Activated CD4-positive, alpha-beta memory T cell treated with anti-CD3 and anti-CD28 coated beads for 36 hours (primary cell): ENCODE results near the gene PAQR5. TPM values are rescaled to one million over a fixed set of nuclear protein-coding genes. Genes with fewer than 3 reads are reported as not detected.

Experiments
- CTCF ChIA-PET: fragments of 350-600 bp; sonication (Branson Sonifier 250); formaldehyde crosslinking; loops from one replicate; lab custom pipeline; 2021; ENCODE audit warnings: antibody characterized with exemption, inconsistent platforms; lab: Charles Lee
- POLR2A ChIA-PET: fragments of 350-600 bp; sonication (Branson Sonifier 250); formaldehyde crosslinking; loops from one replicate; lab custom pipeline; 2021; ENCODE audit warnings: antibody characterized with exemption; lab: Charles Lee
- DNase-seq: peaks from one replicate; pipeline ENCODE4 v3.0.0-alpha.2; 2020
- H3K27ac Mint-ChIP-seq: one replicate; pipeline ENCODE4 v1.8.0; 2021; ENCODE audit warnings: mixed read lengths
- H3K27me3 Mint-ChIP-seq: one replicate; pipeline ENCODE4 v1.8.0; 2021; ENCODE audit warnings: mixed read lengths
- H3K36me3 Mint-ChIP-seq: one replicate; pipeline ENCODE4 v1.8.0; 2021; ENCODE audit warnings: mixed read lengths
- H3K4me1 Mint-ChIP-seq: one replicate; pipeline ENCODE4 v1.8.0; 2021; ENCODE audit warnings: low read depth, mixed read lengths
- H3K4me3 Mint-ChIP-seq: one replicate; pipeline ENCODE4 v1.8.0; 2021; ENCODE audit warnings: mild to moderate bottlenecking, mixed read lengths
- H3K9me3 Mint-ChIP-seq: one replicate; pipeline ENCODE4 v1.8.0; 2021; ENCODE audit warnings: mixed read lengths
- intact Hi-C: fragments of 100-400 bp; cut with micrococcal nuclease; formaldehyde crosslinking; loops from one replicate; pipeline ENCODE4 v1.15.1; 2023
- total RNA-seq, 2 experiments: library from RNA; stranded (reverse); gene quantifications; one replicate each; pipeline ENCODE4 v1.2.3, GENCODE V29; 2021

The PAQR5 gene
- total RNA-seq, 2 experiments from 2014 or later, result 0.10 to 0.15 TPM

GRCh38 chr15:69391046-69391757 is 92.5 kb downstream of the PAQR5 start:
- DNase-seq, result no peak

GRCh38 chr15:69392352-69392751 is 93.6 kb downstream of the PAQR5 start:
- no peak for DNase-seq
- Mint-ChIP-seq H3K27me3 (peaks cover 2% of the 10 kb centered on the region), H3K27ac (no peak overlapping the region), H3K4me3 (no peak overlapping the region), H3K36me3 (no peaks in the 10 kb centered on the region), H3K4me1 (peaks cover 3% of the 10 kb centered on the region), H3K9me3 (no peaks in the 10 kb centered on the region)
- ChIA-PET CTCF (interaction anchor here (1.1 to 4.4 kb wide), 3 partner anchors 231 to 361 kb away, joined by 3 to 59 read pairs (median 3); no protein-coding TSS in a partner anchor), POLR2A (no interaction called here)
- intact Hi-C loops, result no loop called here

More at GRCh38 chr15:69391046-69391757, 92.5 kb downstream of the PAQR5 start:
- intact Hi-C loops, result no loop called here
- ChIA-PET POLR2A (no interaction called here), CTCF (interaction anchor here (4.4 kb wide), 1 partner anchor 333 kb away, joined by 59 read pairs; no protein-coding TSS in a partner anchor)
- Mint-ChIP-seq H3K27me3 (peaks cover 2% of the 10 kb centered on the region), H3K4me1 (peaks cover 3% of the 10 kb centered on the region), H3K36me3 (no peaks in the 10 kb centered on the region), H3K27ac (no peak overlapping the region), H3K9me3 (no peaks in the 10 kb centered on the region), H3K4me3 (no peak overlapping the region)

GRCh38 chr15:69393831-69394491 is 95.2 kb downstream of the PAQR5 start:
- no peak for DNase-seq
- POLR2A ChIA-PET, result no interaction called here

GRCh38 chr15:69394556-69395282 is 96.0 kb downstream of the PAQR5 start:
- Mint-ChIP-seq H3K4me3 (no peak overlapping the region), H3K27me3 (peaks cover 2% of the 10 kb centered on the region), H3K4me1 (peaks cover 7% of the 10 kb centered on the region), H3K36me3 (no peaks in the 10 kb centered on the region), H3K27ac (no peak overlapping the region), H3K9me3 (no peaks in the 10 kb centered on the region)
- POLR2A ChIA-PET, result interaction anchor here (0.8 kb wide), 1 partner anchor 58 kb away, joined by 3 read pairs; the partner anchor contains the start of gene RPLP1
- CTCF ChIA-PET, result interaction anchor here (0.6 to 4.4 kb wide), 30 partner anchors 9 to 1062 kb away, joined by 3 to 59 read pairs (median 4); partner anchors contain the start of genes GLCE and KIF23
- intact Hi-C loops, result loop anchor here (1.0 kb wide), 1 partner anchor 335 kb away; no protein-coding TSS in a partner anchor
- peak; percentile 88 for DNase-seq

More at GRCh38 chr15:69393831-69394491, 95.2 kb downstream of the PAQR5 start:
- peaks cover 7% of the 10 kb centered on the region for H3K4me1 Mint-ChIP-seq
- CTCF ChIA-PET, result interaction anchor here (0.9 to 4.4 kb wide), 18 partner anchors 9 to 341 kb away, joined by 3 to 59 read pairs (median 6); partner anchors contain the start of gene GLCE
- H3K36me3 Mint-ChIP-seq, result no peaks in the 10 kb centered on the region
- H3K9me3 Mint-ChIP-seq, result no peaks in the 10 kb centered on the region
- no peak overlapping the region for H3K27ac Mint-ChIP-seq
- no peak overlapping the region for H3K4me3 Mint-ChIP-seq
- intact Hi-C loops, result loop anchor here (1.0 kb wide), 1 partner anchor 335 kb away; no protein-coding TSS in a partner anchor
- H3K27me3 Mint-ChIP-seq, result peaks cover 2% of the 10 kb centered on the region

DNA sequence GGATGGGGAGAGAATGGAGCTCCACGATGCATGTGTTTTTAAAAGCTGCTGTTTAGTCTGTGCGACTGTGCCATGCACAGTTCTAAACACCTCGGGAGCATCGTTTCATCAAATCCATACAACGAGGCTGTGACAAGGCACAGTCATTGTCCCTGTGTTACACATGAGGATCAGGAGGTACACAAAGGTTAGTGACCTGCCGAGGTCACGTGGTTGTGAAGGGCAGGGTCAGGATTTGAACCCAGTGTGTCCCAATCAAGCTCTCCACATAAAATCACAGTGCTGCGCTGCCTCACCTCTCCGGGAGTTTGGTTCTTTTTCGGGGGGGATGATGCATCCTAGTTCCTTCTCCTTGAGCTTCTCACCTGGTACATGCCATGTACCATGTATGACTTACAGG is 96.7 kb downstream of the PAQR5 start:
- no peak overlapping the region for H3K4me3 Mint-ChIP-seq
- H3K27me3 Mint-ChIP-seq, result peaks cover 2% of the 10 kb centered on the region
- H3K36me3 Mint-ChIP-seq, result no peaks in the 10 kb centered on the region
- ChIA-PET CTCF (interaction anchor here (1.0 to 4.4 kb wide), 16 partner anchors 11 to 1061 kb away, joined by 3 to 59 read pairs (median 4); partner anchors contain the start of genes GLCE and KIF23), POLR2A (no interaction called here)
- DNase-seq, result no peak
- peaks cover 7% of the 10 kb centered on the region for H3K4me1 Mint-ChIP-seq
- H3K9me3 Mint-ChIP-seq, result no peaks in the 10 kb centered on the region
- intact Hi-C loops, result no loop called here
- H3K27ac Mint-ChIP-seq, result no peak overlapping the region

DNA sequence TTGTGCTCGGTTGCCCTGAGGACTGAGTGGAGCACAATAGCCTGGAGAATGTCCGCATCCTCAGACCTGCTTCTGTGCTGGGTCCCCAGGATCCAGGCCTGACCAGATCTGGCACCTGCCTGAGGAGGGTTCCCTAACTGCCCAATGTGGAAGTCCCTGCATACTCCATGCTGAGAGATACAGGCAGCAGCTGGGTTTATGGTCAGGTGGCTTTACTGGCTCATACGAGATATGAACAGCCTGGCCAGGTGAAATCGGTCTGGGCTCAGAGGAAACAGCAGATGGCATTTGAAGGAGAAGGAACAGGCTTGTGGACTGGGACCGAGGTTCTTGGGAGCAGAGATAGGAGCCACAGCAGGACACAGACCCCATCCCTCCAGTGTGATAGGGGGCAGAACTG is 97.3 kb downstream of the PAQR5 start:
- ChIA-PET CTCF (interaction anchor here (1.4 to 2.2 kb wide), 4 partner anchors 11 to 131 kb away, joined by 3 to 14 read pairs (median 4); no protein-coding TSS in a partner anchor), POLR2A (no interaction called here)
- Mint-ChIP-seq H3K9me3 (no peaks in the 10 kb centered on the region), H3K27ac (no peak overlapping the region), H3K4me3 (no peak overlapping the region), H3K36me3 (no peaks in the 10 kb centered on the region), H3K27me3 (peaks cover 2% of the 10 kb centered on the region), H3K4me1 (peaks cover 9% of the 10 kb centered on the region)
- intact Hi-C loops, result no loop called here
- no peak for DNase-seq

DNA sequence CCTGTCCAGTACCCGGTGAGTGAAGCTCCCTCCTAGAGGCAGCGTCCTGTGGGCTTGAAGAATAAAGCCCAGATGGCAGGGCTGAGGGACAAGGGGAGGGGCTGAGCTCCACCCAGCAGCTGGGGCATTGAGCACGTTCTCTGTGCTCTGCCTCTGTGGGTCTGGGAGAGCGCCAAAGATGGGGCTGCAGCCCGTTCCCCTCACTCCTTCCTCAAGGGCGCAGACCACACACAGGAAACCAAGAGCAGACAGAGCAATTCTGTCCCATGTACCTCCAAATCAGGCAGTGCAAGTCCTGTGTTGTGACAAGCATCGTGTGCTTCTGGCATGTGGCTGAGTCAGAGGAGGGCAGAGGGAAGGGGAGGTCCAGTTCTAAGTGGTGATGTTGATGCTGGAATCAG is 99.8 kb downstream of the PAQR5 start:
- Mint-ChIP-seq H3K9me3 (no peaks in the 10 kb centered on the region), H3K4me3 (no peak overlapping the region), H3K36me3 (no peaks in the 10 kb centered on the region), H3K27me3 (peaks cover 2% of the 10 kb centered on the region), H3K4me1 (peaks cover 12% of the 10 kb centered on the region), H3K27ac (no peak overlapping the region)
- CTCF ChIA-PET, result no interaction called here
- intact Hi-C loops, result no loop called here
- DNase-seq, result no peak
- POLR2A ChIA-PET, result no interaction called here

GRCh38 chr15:69400850-69401249 is 102.1 kb downstream of the PAQR5 start:
- intact Hi-C loops, result no loop called here
- CTCF ChIA-PET, result interaction anchor here (1.0 kb wide), 1 partner anchor 62 kb away, joined by 3 read pairs; no protein-coding TSS in a partner anchor
- H3K4me3 Mint-ChIP-seq, result no peak overlapping the region
- H3K36me3 Mint-ChIP-seq, result no peaks in the 10 kb centered on the region
- H3K4me1 Mint-ChIP-seq, result peaks cover 8% of the 10 kb centered on the region
- no peak overlapping the region for H3K27ac Mint-ChIP-seq
- POLR2A ChIA-PET, result interaction anchor here (0.7 kb wide), 1 partner anchor 13 kb away, joined by 3 read pairs; the partner anchor contains the start of gene KIF23
- H3K9me3 Mint-ChIP-seq, result no peaks in the 10 kb centered on the region
- DNase-seq, result peak; percentile 51
- H3K27me3 Mint-ChIP-seq, result peaks cover 10% of the 10 kb centered on the region

GRCh38 chr15:69402816-69403215 is 104.1 kb downstream of the PAQR5 start:
- no peaks in the 10 kb centered on the region for H3K36me3 Mint-ChIP-seq
- no peaks in the 10 kb centered on the region for H3K9me3 Mint-ChIP-seq
- intact Hi-C loops, result no loop called here
- ChIA-PET CTCF (interaction anchor here (2.6 kb wide), 1 partner anchor 9 kb away, joined by 20 read pairs; no protein-coding TSS in a partner anchor), POLR2A (no interaction called here)
- no peak for DNase-seq
- H3K4me3 Mint-ChIP-seq, result no peak overlapping the region
- peaks cover 15% of the 10 kb centered on the region for H3K27me3 Mint-ChIP-seq
- H3K27ac Mint-ChIP-seq, result no peak overlapping the region
- peaks cover 8% of the 10 kb centered on the region for H3K4me1 Mint-ChIP-seq

GRCh38 chr15:69403594-69403993 is 104.9 kb downstream of the PAQR5 start:
- Mint-ChIP-seq H3K4me3 (no peak overlapping the region), H3K36me3 (no peaks in the 10 kb centered on the region), H3K4me1 (peaks cover 6% of the 10 kb centered on the region), H3K27ac (no peak overlapping the region), H3K27me3 (peaks cover 16% of the 10 kb centered on the region), H3K9me3 (no peaks in the 10 kb centered on the region)
- intact Hi-C loops, result no loop called here
- POLR2A ChIA-PET, result interaction anchor here (1.0 kb wide), 1 partner anchor 10 kb away, joined by 3 read pairs; the partner anchor contains the start of gene KIF23
- CTCF ChIA-PET, result interaction anchor here (0.6 to 2.6 kb wide), 2 partner anchors 9 to 1343 kb away, joined by 4 to 20 read pairs; no protein-coding TSS in a partner anchor
- DNase-seq, result no peak

DNA sequence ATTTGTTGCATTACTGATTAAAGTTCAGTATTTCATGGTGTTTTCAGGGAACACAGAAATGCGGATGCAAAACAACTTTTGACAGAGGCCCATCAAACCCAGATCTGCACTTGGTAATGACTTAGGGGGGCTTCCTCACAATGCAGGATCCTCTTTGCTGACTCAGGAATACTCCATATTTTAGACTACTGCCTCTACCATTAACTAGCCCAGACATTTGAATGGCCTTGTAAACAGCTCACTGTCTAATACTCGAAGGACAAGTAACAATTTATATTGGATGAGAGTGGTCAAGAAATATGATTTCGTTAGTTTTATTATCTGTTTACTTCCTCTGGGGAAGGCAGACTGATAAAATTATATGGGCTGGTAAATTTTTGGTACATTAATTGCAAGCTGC is 106.4 kb downstream of the PAQR5 start:
- Mint-ChIP-seq H3K9me3 (no peaks in the 10 kb centered on the region), H3K27ac (no peak overlapping the region), H3K36me3 (no peaks in the 10 kb centered on the region), H3K27me3 (peaks cover 21% of the 10 kb centered on the region), H3K4me1 (peaks cover 4% of the 10 kb centered on the region), H3K4me3 (no peak overlapping the region)
- CTCF ChIA-PET, result interaction anchor here (2.6 to 3.7 kb wide), 2 partner anchors 10 to 11 kb away, joined by 14 to 20 read pairs; no protein-coding TSS in a partner anchor
- POLR2A ChIA-PET, result interaction anchor here (1.1 kb wide), 1 partner anchor 48 kb away, joined by 3 read pairs; the partner anchor contains the start of gene RPLP1
- DNase-seq, result no peak
- intact Hi-C loops, result no loop called here
